GM12892 (cell line): Measurements from ENCODE around the gene PTPN13.

ENCODE experiments used
- POLR2A ChIP-seq: IDR thresholded peaks from 2 replicates; pipeline ENCODE4 v1.6.1; 2011; ENCODE audit warnings: low read depth, low read length, control low read depth
- POLR2AphosphoS5 ChIP-seq: IDR thresholded peaks from 2 replicates; pipeline ENCODE4 v1.6.1; 2011; ENCODE audit warnings: low read depth, low read length, control low read depth
- TAF1 ChIP-seq: IDR thresholded peaks from 2 replicates; pipeline ENCODE4 v1.6.1; 2011; ENCODE audit warnings: low read depth, mild to moderate bottlenecking, control low read depth, low read length, borderline replicate concordance

DNA sequence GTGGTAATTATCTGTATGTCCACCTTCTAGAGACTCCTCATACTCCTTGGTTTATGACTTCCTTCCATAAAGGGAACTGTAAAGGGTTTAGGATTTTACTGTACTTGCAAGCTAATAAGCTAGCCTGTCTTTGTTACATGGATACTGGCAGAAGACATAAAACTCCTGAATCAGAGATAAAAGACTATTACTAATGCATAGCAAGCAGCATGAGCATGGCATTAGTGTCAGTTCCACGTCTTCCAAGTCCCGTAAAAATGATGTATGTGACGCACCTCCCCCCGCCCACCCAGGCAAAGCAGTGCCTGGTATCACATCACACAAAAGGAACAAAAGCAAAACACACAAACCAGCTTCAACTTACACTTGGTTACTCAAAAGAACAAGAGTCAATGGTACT, 184.1 kb downstream of the PTPN13 start:
- TF ChIP-seq POLR2A = no peak
- no peak for TF ChIP-seq TAF1
- TF ChIP-seq POLR2AphosphoS5 = no peak
